Endothelial cell of umbilical vein (primary cell): ENCODE data around the gene PSPN.

Source experiments
- EZH2 ChIP-seq: IDR thresholded peaks from 2 replicates; pipeline ENCODE4 v1.6.1; 2012; ENCODE audit warnings: borderline replicate concordance, low read depth, mild to moderate bottlenecking, moderate library complexity, low read length, inconsistent platforms; ENCODE audit not compliant: severe bottlenecking
- TF ChIP-seq, protein P1 (sequence below), 2 donors: IDR thresholded peaks; 1 replicate in 1 of 2; 2 replicates in 1 of 2; pipeline ENCODE4 v1.5.1; 2011; ENCODE audit warnings: low read length in 2 of 2, mild to moderate bottlenecking in 2 of 2, moderate library complexity in 2 of 2, control low read depth in 1 of 2, inconsistent platforms in 1 of 2, low read depth in 1 of 2; ENCODE audit not compliant: insufficient read depth in 1 of 2; ENCODE audit errors: extremely low read depth in 1 of 2
- TF ChIP-seq, protein P2 (sequence below): IDR thresholded peaks from 2 replicates; pipeline ENCODE4 v1.6.1; 2011; ENCODE audit not compliant: insufficient read depth, insufficient read length

DNA sequence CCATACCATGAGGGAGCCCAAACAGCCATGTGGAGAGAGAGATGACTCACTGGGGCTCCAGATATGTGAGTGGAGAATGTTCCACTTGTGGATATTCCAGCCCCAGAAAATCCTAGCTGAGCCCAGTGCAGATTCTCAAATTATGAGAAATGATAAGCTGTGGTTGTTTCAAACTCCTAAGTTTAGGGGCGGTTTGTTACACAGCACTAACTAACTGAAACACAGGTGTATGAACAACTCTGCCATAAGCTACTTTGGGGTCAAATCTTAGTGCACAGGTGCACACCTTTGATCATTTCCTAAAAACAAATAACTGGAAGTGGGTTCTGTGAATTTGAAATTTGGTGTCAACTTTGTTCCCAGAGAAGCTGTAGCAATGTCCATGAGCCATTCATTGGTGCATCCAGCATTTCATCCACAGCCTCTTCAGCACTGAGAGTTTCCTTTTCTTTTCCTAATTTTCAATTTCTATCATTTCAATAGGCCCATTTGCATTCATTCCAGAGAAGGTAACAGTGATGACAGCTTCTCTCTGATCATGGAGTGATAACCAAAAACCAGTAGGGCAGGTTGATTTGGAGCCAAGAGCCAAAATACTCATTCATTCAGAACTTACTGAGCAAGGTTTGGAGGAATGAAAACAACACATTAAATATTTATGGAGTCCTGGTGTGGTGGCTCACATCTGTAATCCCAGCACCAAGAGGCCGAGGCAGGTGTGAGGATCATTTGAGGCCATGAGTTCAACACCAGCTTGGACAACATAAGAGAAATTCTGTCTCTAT, 23.2 kb downstream of the PSPN start:
- TF ChIP-seq, protein P1, sequence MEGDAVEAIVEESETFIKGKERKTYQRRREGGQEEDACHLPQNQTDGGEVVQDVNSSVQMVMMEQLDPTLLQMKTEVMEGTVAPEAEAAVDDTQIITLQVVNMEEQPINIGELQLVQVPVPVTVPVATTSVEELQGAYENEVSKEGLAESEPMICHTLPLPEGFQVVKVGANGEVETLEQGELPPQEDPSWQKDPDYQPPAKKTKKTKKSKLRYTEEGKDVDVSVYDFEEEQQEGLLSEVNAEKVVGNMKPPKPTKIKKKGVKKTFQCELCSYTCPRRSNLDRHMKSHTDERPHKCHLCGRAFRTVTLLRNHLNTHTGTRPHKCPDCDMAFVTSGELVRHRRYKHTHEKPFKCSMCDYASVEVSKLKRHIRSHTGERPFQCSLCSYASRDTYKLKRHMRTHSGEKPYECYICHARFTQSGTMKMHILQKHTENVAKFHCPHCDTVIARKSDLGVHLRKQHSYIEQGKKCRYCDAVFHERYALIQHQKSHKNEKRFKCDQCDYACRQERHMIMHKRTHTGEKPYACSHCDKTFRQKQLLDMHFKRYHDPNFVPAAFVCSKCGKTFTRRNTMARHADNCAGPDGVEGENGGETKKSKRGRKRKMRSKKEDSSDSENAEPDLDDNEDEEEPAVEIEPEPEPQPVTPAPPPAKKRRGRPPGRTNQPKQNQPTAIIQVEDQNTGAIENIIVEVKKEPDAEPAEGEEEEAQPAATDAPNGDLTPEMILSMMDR (IDR thresholded peaks at IDR 0.05; ENCODE audit: extremely low read depth in 1 of 2, insufficient read depth in 1 of 2, low read depth in 1 of 2, low read length in 2 of 2): no peak
- TF ChIP-seq, protein P2, sequence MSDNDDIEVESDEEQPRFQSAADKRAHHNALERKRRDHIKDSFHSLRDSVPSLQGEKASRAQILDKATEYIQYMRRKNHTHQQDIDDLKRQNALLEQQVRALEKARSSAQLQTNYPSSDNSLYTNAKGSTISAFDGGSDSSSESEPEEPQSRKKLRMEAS: no peak
- no peak for TF ChIP-seq EZH2
